OCI-LY7 (cell line): ENCODE data around the gene CACNA1I. TPM values are rescaled to one million over a fixed set of nuclear protein-coding genes. Genes with fewer than 3 reads are reported as not detected.

Source experiments
- BruUV-seq: library from RNA; stranded (reverse); fragments of 400-500 nt; replicated peaks from 2 replicates; lab custom pipeline; 2021; lab: Mats Ljungman, UMichigan
- CTCF ChIA-PET: fragments of 300-600 bp; sonication (Branson Sonifier 250); formaldehyde crosslinking; loops from one replicate; lab custom pipeline; 2022; ENCODE audit warnings: antibody characterized with exemption; ENCODE audit not compliant: unreplicated experiment; lab: Charles Lee
- POLR2A ChIA-PET: fragments of 300-600 bp; sonication (Branson Sonifier 250); formaldehyde crosslinking; loops from one replicate; lab custom pipeline; 2022; ENCODE audit warnings: antibody characterized with exemption; lab: Charles Lee
- DNase-seq: peaks from one replicate; pipeline ENCODE4 v3.0.0-alpha.2; 2015; ENCODE audit warnings: low spot score
- H2AFZ ChIP-seq: fragments of 200-600 bp; sonication (generic), shearing (Covaris generic); 2 replicates; pipeline ENCODE4 v1.6.1; 2014; ENCODE audit warnings: mild to moderate bottlenecking, antibody characterized with exemption, low read length, moderate library complexity
- H3K27ac ChIP-seq: fragments of 200-600 bp; sonication (generic); 2 replicates; pipeline ENCODE4 v1.5.1; 2014; ENCODE audit warnings: mixed run types, low read depth, mild to moderate bottlenecking, moderate library complexity, low read length, inconsistent platforms; ENCODE audit not compliant: poor library complexity, severe bottlenecking
- H3K36me3 ChIP-seq: fragments of 200-600 bp; sonication (generic); 2 replicates; pipeline ENCODE4 v1.6.1; 2014; ENCODE audit warnings: mild to moderate bottlenecking, antibody characterized with exemption, low read length, moderate library complexity, mixed read lengths; ENCODE audit not compliant: insufficient read depth
- H3K4me1 ChIP-seq: fragments of 200-600 bp; sonication (generic); 2 replicates; pipeline ENCODE4 v1.5.1; 2014; ENCODE audit warnings: mild to moderate bottlenecking, low read length; ENCODE audit not compliant: insufficient read depth, poor library complexity, severe bottlenecking
- H3K4me2 ChIP-seq: fragments of 200-600 bp; sonication (generic); 2 replicates; pipeline ENCODE4 v1.6.1; 2014; ENCODE audit warnings: mild to moderate bottlenecking, low read length
- H3K4me3 ChIP-seq: fragments of 200-600 bp; sonication (generic); 2 replicates; pipeline ENCODE4 v1.5.1; 2014; ENCODE audit warnings: mild to moderate bottlenecking, low read depth, low read length; ENCODE audit not compliant: poor library complexity, severe bottlenecking
- H3K79me2 ChIP-seq: fragments of 200-600 bp; sonication (generic); 2 replicates; pipeline ENCODE4 v1.6.1; 2016; ENCODE audit warnings: low read depth, mild to moderate bottlenecking, low read length, moderate library complexity, mixed read lengths; ENCODE audit not compliant: insufficient read depth
- H3K9me2 ChIP-seq: fragments of 200-600 bp; sonication (generic); 2 replicates; pipeline ENCODE4 v1.6.1; 2016; ENCODE audit warnings: mild to moderate bottlenecking, low read length, mixed read lengths; ENCODE audit not compliant: insufficient read depth
- H3K9me3 ChIP-seq: fragments of 200-600 bp; sonication (generic); 2 replicates; pipeline ENCODE4 v1.6.1; 2014; ENCODE audit warnings: mild to moderate bottlenecking, mixed run types, low read length, mixed read lengths
- H4K20me1 ChIP-seq: fragments of 200-600 bp; sonication (generic); 2 replicates; pipeline ENCODE4 v1.6.1; 2014; ENCODE audit warnings: mild to moderate bottlenecking, antibody characterized with exemption, low read length, moderate library complexity, mixed read lengths; ENCODE audit not compliant: insufficient read depth
- CTCF ChIP-seq: fragments of 200-600 bp; sonication (generic); conservative IDR thresholded peaks from 2 replicates; pipeline ENCODE4 v1.5.1; 2014; ENCODE audit warnings: mild to moderate bottlenecking, antibody characterized with exemption, low read length, moderate library complexity, mixed read lengths
- EZH2phosphoT487 ChIP-seq: fragments of 200-600 bp; sonication (generic); IDR thresholded peaks from 2 replicates; pipeline ENCODE4 v1.6.1; 2018; ENCODE audit warnings: low read depth, borderline replicate concordance, mild to moderate bottlenecking, mixed run types, antibody characterized with exemption, low read length, moderate library complexity, mixed read lengths
- intact Hi-C: fragments of 100-400 bp; cut with micrococcal nuclease; formaldehyde crosslinking; loops from one replicate; pipeline ENCODE4 v1.10.0; 2022; ENCODE audit not compliant: unreplicated experiment
- total RNA-seq, 2 experiments: library from RNA; depleted of rRNA in 1 of 2; stranded (reverse); fragments of >200 nt in 1 of 2; shearing (Covaris generic) in 1 of 2; gene quantifications; 2 replicates each; pipeline ENCODE4 v1.2.3, GENCODE V29; 2014 to 2022

The CACNA1I gene
- total RNA-seq, 2 experiments from 2014 or later: 0.03 TPM; not detected in 1

GRCh38 chr22:39623603-39624500 is 53.3 kb downstream of the CACNA1I start:
- Histone ChIP-seq H3K9me3 (no peaks in the 10 kb centered on the region), H3K4me2 (no peak overlapping the region), H3K36me3 (no peaks in the 10 kb centered on the region), H3K4me3 (no peak overlapping the region), H3K9me2 (no peaks in the 10 kb centered on the region), H2AFZ (no peak overlapping the region), H4K20me1 (no peaks in the 10 kb centered on the region), H3K4me1 (no peaks in the 10 kb centered on the region), H3K79me2 (no peaks in the 10 kb centered on the region), H3K27ac (no peak overlapping the region)
- BruUV-seq: no TSS peak
- no peak for DNase-seq
- ChIA-PET POLR2A (no interaction called here), CTCF (no interaction called here)
- no peak for TF ChIP-seq CTCF
- no peak for TF ChIP-seq EZH2phosphoT487
- intact Hi-C loops: loop anchor here (10.0 kb wide), 1 partner anchor 401 kb away; no protein-coding TSS in a partner anchor

DNA sequence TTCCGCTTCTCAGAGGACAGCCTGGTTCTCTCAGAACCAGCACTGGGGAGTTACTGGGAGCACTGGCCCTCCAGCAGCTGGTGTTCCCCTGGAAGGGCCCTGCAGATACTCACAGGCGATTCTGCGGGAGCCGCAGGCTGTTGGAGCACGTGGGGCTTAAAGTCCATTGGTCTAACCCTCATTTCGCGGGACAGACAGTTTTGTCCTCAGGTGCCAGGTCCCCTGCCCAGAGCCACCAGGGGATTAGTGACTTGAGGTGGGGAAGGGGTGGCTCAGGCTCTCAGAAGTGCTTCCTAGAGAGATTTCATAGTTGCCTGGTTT is 53.9 kb downstream of the CACNA1I start:
- no peak for TF ChIP-seq CTCF
- no peak for TF ChIP-seq EZH2phosphoT487
- no peaks in the 10 kb centered on the region for H3K79me2 ChIP-seq
- no peaks in the 10 kb centered on the region for H3K4me1 ChIP-seq
- intact Hi-C loops: loop anchor here (10.0 kb wide), 1 partner anchor 400 kb away; no protein-coding TSS in a partner anchor
- H3K4me3 ChIP-seq: no peak overlapping the region
- H3K9me3 ChIP-seq: no peaks in the 10 kb centered on the region
- no peak overlapping the region for H3K27ac ChIP-seq
- DNase-seq: no peak
- H4K20me1 ChIP-seq: no peaks in the 10 kb centered on the region
- no TSS peak for BruUV-seq
- no peaks in the 10 kb centered on the region for H3K36me3 ChIP-seq
- no peak overlapping the region for H3K4me2 ChIP-seq
- CTCF ChIA-PET: no interaction called here
- H2AFZ ChIP-seq: no peak overlapping the region
- H3K9me2 ChIP-seq: no peaks in the 10 kb centered on the region
- POLR2A ChIA-PET: no interaction called here
